NCI-H446 (cell line): ENCODE measurements around the gene YPEL1.
"Not testable (repeated sequence)": the region's sequence is repeated elsewhere in the genome, so short reads cannot be mapped to it uniquely, and the experiment has no call there.

Source experiments
- DNase-seq, 2 experiments: peaks; one replicate each; lab custom pipeline; 2025; lab: John Stamatoyannopoulos, UW

The YPEL1 gene

DNA sequence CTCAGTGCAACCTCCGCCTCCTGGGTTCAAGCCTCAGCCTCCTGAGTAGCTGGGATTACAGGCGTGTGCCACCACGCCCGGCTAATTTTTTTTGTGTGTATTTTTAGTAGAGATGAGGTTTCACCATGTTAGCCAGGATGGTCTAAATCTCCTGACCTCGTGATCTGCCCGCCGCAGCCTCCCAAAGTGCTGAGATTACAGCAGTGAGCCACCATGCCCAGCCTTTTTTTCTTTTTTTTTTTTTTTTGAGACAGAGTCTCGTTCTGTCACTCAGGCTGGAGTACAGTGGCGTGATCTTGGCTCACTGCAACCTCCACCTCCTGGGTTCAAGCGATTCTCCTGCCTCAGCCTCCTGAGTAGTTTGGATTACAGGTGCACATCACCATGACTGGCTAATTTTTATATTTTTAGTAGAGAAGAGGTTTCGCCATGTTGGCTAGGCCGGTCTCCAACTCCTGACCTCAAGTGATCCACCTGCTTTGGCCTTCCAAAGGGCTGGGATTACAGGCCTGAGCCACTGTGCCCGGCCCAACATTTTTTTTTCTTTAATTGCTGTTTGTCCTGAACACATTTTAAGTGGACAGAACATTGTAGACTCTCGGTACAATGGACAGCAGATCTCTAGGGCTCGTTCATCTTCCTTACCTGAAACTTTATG, 14.3 kb downstream of the YPEL1 start:
- DNase-seq, result not testable (repeated sequence)

DNA sequence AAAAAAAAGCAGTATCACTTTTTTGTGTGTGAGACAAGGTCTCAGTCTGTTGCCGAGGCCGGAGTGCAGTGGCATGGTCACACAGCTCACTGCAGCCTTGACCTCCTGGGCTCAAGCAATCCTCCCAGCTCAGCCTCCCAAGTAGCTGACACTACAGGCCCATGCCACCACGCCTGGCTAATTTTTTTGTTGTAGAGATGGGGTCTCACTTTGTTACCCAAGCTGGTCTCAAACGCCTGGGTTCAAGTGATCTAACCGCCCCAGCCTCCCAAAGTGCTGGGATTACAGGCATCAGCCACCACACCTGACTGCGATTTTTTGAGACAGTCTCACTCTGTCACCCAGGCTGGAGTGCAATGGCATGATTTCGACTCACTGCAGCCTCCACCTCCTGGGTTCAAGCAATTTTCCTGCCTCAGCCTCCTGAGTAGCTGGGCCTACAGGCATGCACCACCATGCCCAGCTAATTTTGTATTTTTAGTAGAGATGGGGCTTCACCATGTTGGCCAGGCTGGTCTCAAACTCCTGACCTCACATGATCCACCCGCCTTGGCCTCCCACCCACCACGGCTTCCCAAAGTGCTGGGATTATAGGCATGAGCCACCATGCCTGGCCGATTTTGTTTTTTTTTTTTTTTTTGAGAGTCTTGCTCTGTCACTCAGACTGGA, 15.3 kb downstream of the YPEL1 start:
- not testable (repeated sequence) for DNase-seq

DNA sequence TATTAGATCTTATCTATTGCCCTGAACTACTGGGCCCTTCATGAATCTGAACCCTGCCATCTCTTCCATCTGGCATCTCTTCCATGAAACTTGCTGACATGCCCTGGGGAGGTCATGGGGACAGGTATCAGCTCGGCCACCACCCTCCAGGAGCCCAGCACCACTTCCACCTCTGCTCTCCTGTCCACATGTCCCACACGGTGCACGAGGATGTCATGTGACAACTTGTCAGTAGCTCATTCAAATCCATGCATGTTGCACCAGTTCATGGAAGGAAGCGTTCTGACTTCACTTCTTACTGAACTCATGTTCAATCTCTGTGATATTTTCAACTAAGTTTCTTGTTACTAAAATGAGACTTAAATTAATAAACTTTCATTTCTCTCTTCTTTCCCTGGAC, 16.6 kb downstream of the YPEL1 start:
- no peak for DNase-seq

DNA sequence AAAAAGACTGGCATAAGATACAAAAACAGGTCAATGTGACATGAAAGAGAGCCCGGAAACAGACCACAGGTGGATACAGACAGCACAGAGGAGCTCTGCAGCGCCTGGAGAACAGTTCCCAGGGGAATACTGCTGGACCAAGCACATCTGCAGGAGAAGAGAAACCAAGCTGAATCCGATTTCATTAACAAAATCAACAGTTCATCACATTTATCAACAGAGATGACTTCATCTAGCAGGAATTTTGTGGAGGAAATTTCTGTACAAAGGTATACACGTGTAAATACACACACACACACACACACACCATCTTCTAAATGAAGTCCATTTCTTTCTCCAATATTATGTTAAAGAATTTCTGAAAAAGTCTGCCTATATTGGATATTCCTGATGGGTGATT, 17.1 kb downstream of the YPEL1 start:
- DNase-seq, result no peak

DNA sequence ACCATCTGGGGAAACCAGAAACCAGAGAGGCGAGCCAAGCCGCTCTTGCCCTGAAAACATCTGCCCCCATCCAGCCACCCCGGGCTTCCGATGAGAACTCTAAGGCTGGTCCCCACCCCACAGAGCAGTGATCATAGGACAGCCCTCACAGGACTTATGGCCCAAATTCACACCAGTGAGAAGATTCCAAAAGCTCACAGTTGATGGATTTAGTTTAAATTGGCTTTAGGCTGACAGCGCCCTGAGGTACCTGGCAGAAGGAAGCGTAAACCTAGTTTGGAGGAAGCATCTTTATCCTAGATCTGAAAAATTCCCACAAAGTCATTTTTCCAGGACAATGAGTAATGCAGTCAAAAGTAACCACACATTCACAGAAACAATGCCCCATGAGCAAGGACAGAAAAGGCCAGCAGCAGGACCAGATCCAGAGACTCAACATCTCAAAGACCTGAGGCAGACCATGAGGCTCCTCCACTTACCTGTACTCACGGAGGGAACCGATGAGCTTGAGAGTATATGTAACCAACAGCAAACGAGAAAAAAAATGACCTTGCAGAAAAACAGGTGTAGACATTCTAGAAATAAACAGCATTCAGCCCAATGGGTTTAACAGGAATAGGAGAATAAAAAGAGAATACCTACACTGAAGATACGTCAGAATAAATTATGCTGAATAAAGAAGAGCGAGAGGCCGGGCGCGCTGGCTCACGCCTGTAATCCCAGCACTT, 19.0 kb downstream of the YPEL1 start:
- DNase-seq, result not testable (repeated sequence)

DNA sequence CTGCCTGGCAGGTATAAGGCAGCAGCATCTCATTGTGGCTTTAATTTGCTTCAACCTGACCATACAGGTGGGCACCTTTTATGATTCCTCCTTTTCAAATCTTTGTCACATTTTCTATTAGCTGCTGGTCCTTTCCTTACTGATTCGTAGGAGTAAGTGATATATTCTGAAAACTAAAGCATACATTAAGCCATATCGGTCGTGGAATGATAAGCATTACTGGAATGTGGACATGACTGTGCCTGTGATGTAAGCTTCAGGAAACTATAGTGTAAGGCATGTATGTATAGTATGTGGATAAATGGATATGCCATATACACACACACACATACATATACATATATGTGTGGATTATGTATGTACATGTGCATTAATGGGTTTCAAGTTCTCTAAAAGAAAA, 20.8 kb downstream of the YPEL1 start:
- DNase-seq, result no peak

DNA sequence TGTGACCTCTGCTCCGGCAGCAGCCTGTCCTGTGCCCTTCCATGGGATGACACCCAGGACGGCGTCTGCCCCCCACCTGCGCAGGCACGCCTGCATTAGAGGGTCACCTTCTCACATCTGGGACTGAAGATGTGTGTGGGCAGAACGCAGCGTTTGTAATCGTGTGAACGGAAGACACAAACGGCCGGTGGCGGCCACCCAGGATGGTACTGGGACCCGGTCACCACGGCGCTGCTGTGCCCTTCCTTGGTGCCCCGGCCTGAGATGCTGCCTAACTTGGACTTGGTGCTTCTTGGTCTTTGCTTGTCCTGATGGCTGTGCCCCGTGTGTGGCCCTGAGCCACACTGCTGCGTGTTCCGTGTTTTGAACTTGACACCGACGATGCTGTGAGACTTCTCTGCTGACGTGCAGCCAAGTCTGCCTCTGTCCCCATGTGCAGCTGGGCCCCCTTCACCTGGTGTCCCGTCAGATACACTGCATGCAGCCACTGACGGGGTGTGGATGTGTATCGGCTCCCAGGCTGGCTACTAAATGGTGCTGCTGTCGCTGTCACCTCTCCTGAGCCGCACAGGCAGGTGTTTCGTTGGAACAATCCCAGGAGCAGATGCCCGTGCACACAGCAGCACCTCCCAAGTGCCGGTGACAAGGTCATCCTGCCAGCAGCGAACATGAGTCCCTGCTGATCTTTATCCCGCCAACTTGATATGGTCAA, 21.4 kb downstream of the YPEL1 start:
- no peak for DNase-seq

DNA sequence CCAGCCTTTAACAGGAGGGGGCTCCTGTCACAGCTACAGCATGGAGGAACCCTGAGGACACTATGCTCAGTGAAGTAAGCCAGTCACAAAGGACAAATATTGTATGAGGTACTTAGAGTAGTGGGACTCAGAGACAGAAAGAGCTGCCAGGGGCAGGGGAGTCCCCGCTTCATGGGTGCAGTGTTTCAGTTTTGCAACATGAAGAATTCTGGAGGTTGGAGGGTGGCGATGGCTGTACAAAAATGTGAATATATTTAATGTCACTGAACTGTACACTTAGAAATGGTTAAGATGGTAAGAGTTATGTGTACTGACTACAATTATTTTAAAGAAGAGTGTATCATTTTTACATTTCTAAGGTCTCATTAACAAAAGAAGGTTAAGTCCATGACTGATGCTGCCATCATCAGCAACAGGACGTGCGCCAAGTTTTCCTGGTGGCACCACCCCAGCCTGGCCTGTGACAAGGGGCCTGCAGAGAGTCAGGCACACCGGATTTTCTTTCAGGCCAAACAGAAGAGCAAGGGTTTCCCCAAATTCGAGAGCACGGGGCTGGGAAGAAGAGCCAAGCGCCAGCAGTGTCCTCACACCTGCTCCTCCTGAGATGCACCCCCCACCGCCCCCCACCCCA, 22.1 kb downstream of the YPEL1 start:
- no peak for DNase-seq

DNA sequence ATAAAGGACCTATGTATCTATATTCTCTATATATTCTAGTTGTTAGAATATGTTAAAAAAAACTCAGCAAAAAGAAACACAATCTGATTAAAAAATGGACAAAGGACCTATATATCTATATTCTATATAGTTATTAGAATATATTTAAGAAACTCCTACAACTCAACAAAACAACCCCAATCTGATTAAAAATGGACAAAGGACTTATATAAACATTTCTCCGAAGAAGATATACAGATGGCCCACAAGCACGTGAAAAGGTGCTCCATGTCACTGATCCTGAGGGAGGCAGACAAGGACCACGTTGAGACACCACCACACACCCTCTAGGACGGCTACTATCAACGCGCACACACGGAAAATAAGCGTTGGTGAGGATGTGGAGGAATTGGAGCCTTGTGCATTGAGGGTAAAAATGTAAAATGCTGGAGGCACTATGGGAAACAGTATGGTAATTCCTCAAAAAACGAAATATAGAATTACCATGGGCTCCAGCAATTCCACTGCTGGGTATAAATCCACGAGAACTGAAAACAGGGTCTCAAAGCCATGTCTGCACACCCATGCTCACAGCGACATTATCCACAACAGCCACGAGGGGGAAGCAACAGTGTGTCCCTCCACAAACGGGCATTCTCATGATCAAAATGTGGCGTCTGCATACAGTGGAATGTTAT, 22.7 kb downstream of the YPEL1 start:
- DNase-seq, result peak; percentile 35 to 77

DNA sequence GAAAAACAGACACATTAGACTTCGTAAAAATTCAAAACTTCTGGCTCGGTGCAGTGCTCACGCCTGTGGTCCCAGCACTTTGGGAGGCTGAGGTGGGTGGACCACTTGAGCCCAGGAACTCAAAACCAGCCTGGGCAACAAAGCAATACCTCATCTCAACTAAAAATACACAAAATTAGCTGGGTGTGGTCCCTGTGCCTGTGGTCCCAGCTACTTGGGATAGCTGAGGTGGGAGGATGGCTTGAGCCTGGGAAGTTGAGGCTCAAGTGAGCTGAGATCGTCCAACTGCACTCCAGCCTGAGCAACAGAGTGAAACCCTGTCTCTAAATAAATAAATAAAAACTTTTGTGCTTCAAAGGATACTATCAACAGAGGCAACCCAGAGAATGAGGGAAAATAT, 23.7 kb downstream of the YPEL1 start:
- DNase-seq, result no peak

DNA sequence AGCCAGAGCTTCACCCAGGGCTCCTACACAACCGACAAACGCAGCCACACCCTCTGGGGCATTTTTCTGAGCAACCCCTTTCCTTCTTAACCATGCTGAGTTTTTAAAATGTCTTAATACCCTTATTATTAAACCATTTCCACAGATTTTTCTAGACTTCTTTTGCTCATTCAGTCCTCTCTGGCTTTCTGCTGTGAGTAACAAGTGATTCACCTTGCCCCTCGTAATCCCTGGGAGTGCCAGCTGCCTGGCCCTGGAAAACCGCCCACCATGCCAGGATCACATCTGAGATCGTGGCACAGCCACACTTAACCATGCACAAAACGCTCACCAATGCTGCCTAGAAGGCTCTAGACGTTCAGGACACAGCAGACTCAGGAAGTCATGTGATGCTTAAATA, 25.4 kb downstream of the YPEL1 start:
- DNase-seq, result no peak

DNA sequence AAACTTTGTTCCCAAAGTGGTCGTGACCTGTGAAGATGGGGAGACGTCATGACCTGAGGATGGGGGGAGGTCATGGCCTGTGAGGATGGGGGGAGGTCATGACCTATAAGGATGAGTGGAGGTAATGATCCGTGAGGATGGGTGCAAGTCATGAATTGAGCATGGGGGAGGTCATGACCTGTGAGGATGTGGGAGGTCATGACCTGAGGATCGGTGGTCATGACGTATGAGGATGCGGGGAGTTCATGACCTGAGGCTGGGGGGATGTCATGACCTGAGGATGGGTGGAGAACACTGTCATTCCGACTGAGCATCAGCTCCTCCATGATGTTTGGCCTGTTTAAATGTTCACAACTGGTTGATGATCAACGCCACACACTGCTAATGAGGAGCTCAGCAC, 25.9 kb downstream of the YPEL1 start:
- DNase-seq, result no peak

DNA sequence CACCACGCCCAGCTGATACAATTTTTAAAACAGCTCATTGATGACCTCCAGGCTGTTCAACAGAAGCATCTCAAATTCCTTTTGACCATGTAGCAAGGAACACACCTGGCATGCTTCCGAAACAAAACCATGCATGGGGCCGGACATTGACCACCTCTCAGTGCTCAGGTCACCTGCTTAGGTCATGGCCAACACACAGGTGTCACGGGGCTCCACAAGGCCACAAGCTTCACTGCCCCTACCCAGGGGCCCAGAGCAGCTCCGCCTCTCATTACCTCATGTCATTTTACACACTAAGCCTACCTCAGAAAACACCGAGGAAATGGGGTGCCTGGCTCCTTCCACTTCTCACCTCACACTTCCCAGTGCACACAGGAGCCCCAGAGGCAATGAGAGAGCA, 26.6 kb downstream of the YPEL1 start:
- no peak for DNase-seq

DNA sequence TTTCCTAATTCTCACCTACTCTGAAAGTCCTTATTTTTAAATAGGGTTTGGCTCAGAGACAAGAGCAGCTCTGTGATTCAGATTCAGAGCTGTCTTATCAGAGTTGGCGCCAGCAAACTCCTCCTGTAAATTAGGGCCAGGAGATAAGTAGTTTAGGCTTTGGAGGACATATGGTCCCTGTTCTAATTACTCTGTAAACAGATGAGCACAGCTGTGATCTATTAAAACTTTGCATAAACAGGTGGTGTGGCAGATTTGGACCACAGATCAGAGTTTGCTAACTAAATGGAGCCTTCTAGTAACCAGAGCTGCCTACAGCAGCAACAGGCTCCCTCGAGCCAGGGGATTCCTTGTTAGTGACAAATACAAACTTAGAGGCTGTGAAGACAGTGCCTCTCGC, 27.9 kb downstream of the YPEL1 start:
- DNase-seq, result peak in 1 of 2 experiments; percentile 67

DNA sequence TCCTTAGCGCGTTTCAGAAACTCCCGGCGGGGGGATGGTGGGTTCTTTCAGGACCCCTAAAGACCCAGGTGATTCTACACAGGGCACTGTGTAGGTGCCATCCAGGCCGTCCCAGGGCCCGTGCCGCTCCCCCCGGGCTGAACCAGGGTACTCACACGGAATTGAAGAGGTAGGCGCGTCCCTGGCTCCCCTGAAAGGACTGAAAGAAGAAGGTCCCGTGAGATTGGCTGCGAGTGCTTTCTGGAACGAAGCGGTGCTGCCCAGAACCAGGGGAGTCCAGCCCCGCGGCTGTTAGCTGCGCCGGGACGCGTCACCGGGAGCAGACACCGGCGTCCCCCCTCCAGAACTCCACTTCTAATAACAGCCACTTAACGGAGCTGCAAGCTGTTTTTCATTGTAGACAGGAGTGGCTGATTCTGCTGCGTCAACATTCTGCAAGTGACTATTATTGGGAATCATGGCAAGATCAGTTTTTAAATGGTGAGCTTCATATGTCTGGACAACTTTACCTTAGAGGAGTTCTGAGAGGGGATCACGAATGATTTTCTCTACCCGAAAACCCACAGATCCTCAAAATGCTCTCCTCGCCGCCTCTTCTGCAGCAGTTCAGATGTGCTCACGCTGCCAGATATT, 31.8 kb downstream of the YPEL1 start:
- no peak for DNase-seq

DNA sequence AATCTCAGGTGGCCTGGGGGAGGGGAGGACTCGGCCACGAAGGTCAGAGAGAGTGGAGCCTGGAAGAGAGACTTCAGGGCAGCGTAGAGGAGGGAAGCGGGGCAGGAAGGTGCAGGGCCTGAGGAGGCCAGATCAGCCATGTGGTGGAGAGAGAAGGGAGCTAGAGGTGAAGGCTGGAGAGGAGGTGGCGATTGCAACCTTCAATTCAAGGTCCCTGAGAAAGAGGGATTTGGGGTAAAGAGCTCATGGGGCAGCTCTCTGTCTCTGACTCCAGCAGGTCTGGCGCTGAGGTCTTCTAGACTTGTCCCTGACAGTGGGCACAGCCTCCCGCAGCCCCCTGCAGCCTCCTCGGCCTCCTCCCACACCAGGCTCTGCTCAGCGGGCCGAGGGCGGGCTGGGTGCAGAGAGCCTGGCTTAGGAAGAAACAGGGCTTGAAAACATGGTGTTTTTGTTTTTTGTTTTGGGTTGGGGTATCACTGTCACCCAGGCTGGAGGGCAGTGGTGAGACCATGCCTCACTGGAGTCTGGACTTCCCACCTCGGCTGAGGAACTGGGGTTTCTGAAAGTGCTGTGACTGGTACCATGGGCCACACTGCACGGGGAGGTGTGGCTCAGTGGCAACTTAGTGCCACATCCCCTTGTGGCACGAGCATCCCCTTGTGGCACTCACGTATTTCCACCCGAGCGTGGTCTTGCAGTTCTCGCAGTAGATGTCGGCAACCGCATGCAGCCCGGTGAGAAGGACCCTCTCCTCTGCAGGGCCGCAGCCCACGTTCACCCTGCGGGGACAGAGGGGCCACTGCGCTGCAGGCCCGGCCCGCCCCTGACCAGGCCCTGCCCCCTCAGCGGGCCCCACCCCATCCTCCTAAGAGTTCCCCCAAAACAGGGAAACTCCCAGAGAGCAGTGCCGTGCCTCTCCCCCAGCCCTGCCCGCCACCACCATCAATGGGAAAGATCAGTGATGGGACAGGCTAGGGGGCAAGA, 32.6 kb downstream of the YPEL1 start:
- DNase-seq, result no peak

DNA sequence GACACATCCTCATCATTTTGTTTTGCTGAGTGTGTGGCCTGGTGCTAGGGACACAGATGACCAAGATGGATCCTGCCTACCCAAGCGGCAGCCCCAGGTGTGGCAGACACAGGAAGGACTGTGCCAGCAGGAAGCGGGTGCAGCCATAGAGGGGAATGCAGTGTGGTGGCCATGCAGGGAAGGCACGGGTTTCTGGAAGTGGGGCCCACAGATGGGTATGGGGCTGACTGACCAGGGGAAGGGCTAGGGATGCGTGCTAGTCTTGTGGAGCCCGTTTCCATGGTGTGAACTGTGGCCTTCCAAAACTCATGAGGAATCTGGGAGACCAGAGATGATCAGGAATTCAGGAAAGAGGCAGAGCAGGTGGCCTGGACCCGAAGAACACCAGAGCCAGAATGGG, 33.5 kb downstream of the YPEL1 start:
- DNase-seq, result no peak

DNA sequence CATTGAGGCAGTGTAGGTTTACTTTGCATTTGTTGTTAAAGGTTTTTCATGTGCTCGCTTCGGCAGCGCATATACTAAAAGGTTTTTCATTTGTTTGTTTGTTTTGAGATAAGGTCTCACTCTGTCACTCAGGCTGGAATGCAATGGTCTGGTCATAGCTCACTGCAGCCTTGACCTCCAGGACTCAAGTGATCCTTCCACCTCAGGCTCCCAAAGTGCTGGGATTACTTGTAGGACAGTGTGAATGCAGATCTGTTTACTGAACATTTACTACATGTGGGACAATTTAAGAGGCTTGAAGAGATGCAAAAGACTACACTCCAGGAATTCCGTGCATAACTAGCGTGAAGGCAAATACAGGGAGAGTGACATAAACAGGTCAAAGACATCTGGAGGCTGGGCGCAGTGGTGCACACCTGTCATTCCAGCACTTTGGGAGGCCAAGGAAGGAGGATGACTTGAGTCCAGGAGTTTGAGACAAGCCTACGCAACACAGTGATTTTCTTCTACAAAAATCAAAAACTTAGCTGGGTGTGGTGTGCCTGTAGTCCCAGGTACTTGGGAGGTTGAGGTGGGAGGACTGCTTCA, 34.1 kb downstream of the YPEL1 start:
- no peak for DNase-seq

DNA sequence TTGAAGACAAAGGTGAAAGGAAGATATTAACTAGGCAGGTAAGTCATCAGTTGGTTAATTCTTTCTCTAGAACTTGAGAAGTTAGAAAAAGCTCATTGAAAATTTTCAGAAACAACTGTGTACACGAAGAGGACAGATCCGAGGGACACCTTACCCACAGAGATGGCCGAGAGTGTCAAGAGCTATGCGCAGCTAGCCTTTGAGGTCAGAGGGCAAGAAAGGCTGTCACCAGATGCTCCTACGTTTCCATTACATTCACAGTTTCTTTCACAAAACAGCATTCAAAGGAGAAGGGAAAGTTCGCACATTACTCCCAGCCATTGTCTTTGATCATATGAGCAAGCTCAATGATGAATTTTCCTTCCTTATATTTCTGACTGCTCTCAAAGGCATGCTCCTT, 34.8 kb downstream of the YPEL1 start:
- DNase-seq, result no peak

DNA sequence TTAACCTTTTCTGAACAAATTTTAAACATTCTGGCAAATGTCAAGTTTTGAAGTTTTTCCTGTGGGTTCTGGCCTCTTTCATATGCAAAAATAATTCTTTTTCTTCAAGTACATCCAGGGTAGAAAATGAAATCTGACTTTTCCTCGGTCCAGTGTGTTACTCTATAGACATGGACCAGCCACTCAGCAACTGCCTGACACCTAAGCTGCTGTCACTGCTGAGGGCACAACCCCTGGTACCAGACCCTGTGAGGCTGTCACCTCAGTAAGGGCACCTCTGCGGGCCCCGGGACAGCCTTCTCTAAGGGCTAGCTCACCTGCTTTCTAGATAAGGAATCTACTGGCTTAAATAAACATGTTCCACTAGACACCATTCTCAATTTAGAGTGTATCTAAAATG, 36.0 kb downstream of the YPEL1 start:
- no peak for DNase-seq
